Islet precursor cell (in vitro differentiated cells): ENCODE measurements around the gene OPA1.

Experiments
- DNase-seq: peaks from one replicate; pipeline ENCODE4 v3.0.0-alpha.2; 2018

Gene OPA1

GRCh38 chr3:193744822-193745684 is 152.0 kb downstream of the OPA1 start:
- DNase-seq = peak; percentile 74

DNA sequence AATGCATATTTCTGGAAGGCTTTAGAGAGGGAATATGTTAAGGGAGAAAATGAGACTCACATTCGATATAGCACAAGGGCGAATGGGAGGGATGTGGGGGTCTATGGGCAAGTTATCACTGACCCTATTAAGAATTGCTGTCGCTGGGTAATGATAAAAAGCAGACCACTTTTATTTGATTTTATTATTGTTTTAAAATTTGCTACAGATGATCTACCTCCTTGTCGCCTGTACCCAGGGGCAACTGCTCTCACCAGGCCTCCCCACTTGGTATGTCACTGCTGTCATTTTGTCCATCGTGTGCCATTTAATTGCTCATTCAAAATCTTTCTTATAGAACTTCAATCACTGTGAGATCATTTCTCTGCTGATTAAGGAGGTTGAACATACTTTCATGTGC is 153.8 kb downstream of the OPA1 start:
- DNase-seq = no peak
